GM23338 (cell line): Measurements from ENCODE around the gene GLIPR1. TPM values are rescaled to one million over a fixed set of nuclear protein-coding genes. Genes with fewer than 3 reads are reported as not detected.
A peak's percentile ranks its signal among the peaks of the same experiment; 100 is the strongest.

Source experiments
- ATAC-seq: fragments of 200-7000 bp; cut with Tn5 transposase; 3 replicates; pipeline ENCODE4 v1.9.1; 2020
- DNase-seq: peaks from one replicate; pipeline ENCODE4 v3.0.0-alpha.2; 2015; ENCODE audit warnings: low spot score
- H2AFZ ChIP-seq: fragments of 200-600 bp; sonication (generic); 2 replicates; pipeline ENCODE4 v1.8.0; 2016; ENCODE audit warnings: antibody characterized with exemption, mild to moderate bottlenecking, moderate library complexity
- H3F3A ChIP-seq: fragments of 200-600 bp; sonication (generic); replicated peaks from 2 replicates; pipeline ENCODE4 v1.8.0; 2017; ENCODE audit warnings: antibody characterized with exemption, mixed run types, low read depth
- H3K27ac ChIP-seq: fragments of 200-600 bp; sonication (generic); 2 replicates; pipeline ENCODE4 v1.6.1; 2016; ENCODE audit warnings: low read depth
- H3K27me3 ChIP-seq: fragments of 200-600 bp; sonication (generic); 2 replicates; pipeline ENCODE4 v1.8.0; 2016; ENCODE audit warnings: mild to moderate bottlenecking, mixed run types, moderate library complexity; ENCODE audit not compliant: insufficient read depth
- H3K36me3 ChIP-seq: fragments of 200-600 bp; sonication (generic); 2 replicates; pipeline ENCODE4 v1.8.0; 2016; ENCODE audit warnings: mild to moderate bottlenecking; ENCODE audit not compliant: insufficient read depth
- H3K4me1 ChIP-seq: fragments of 200-600 bp; sonication (generic); 2 replicates; pipeline ENCODE4 v1.8.0; 2016; ENCODE audit warnings: mild to moderate bottlenecking, moderate library complexity; ENCODE audit not compliant: insufficient read depth
- H3K4me2 ChIP-seq: fragments of 200-600 bp; sonication (generic); 2 replicates; pipeline ENCODE4 v1.7.1; 2017; ENCODE audit warnings: mixed run types
- H3K4me3 ChIP-seq: fragments of 200-600 bp; sonication (generic); 2 replicates; pipeline ENCODE4 v1.6.1; 2016; ENCODE audit warnings: mixed run types
- H3K79me2 ChIP-seq: fragments of 200-600 bp; sonication (generic); replicated peaks from 2 replicates; pipeline ENCODE4 v1.8.0; 2017; ENCODE audit warnings: mild to moderate bottlenecking; ENCODE audit not compliant: insufficient read depth
- H3K9me2 ChIP-seq: fragments of 200-600 bp; sonication (generic); 2 replicates; pipeline ENCODE4 v1.8.0; 2017; ENCODE audit not compliant: insufficient read depth
- H4K20me1 ChIP-seq: fragments of 200-600 bp; sonication (generic); replicated peaks from 2 replicates; pipeline ENCODE4 v1.8.0; 2017; ENCODE audit warnings: mild to moderate bottlenecking; ENCODE audit not compliant: insufficient read depth
- H3K27ac Mint-ChIP-seq: 2 replicates; pipeline ENCODE4 v1.8.0; 2020; ENCODE audit warnings: inconsistent platforms, mild to moderate bottlenecking, moderate library complexity, mixed read lengths
- H3K27me3 Mint-ChIP-seq: 3 replicates; pipeline ENCODE4 v1.8.0; 2022; ENCODE audit warnings: low read depth, mild to moderate bottlenecking, moderate library complexity, mixed read lengths, inconsistent platforms; ENCODE audit not compliant: insufficient read depth, poor library complexity
- H3K36me3 Mint-ChIP-seq: 3 replicates; pipeline ENCODE4 v1.8.0; 2021; ENCODE audit warnings: low read depth, mild to moderate bottlenecking, inconsistent platforms, moderate library complexity, mixed read lengths
- H3K4me1 Mint-ChIP-seq: 3 replicates; pipeline ENCODE4 v1.8.0; 2020; ENCODE audit warnings: mild to moderate bottlenecking, inconsistent platforms, mixed read lengths
- H3K4me3 Mint-ChIP-seq: 3 replicates; pipeline ENCODE4 v1.8.0; 2021; ENCODE audit warnings: moderate library complexity, mild to moderate bottlenecking, inconsistent platforms, mixed read lengths
- H3K9me3 Mint-ChIP-seq: 3 replicates; pipeline ENCODE4 v1.8.0; 2020; ENCODE audit warnings: moderate library complexity, mild to moderate bottlenecking, inconsistent platforms, mixed read lengths
- CREB1 ChIP-seq: fragments of 250-450 bp; sonication (Bioruptor Pico); IDR thresholded peaks from 2 replicates; pipeline ENCODE4 v1.5.0; 2020; ENCODE audit warnings: low read depth, mild to moderate bottlenecking, moderate library complexity
- ETS1 ChIP-seq: IDR thresholded peaks from 2 replicates; pipeline ENCODE4 v1.6.1; 2016; ENCODE audit warnings: antibody characterized with exemption
- STAT1 ChIP-seq: IDR thresholded peaks from one replicate; pipeline ENCODE4 v1.6.1; 2016; ENCODE audit warnings: antibody characterized with exemption; ENCODE audit not compliant: unreplicated experiment
- ZNF114 ChIP-seq: fragments of 250-450 bp; sonication (Bioruptor Pico); IDR thresholded peaks from 2 replicates; pipeline ENCODE4 v1.5.0; 2020; ENCODE audit warnings: mild to moderate bottlenecking, moderate library complexity
- ZNF462 ChIP-seq: fragments of 250-450 bp; sonication (Bioruptor Pico); IDR thresholded peaks from 2 replicates; pipeline ENCODE4 v1.5.0; 2020; ENCODE audit warnings: mild to moderate bottlenecking, moderate library complexity
- polyA plus RNA-seq: library from polyadenylated mRNA; unstranded; fragments of >200 nt; fragmentation: Nextera tagmentation; extraction: Ambion mirVana; gene quantifications from 2 replicates; pipeline ENCODE4 v1.2.1, GENCODE V29; 2016
- total RNA-seq: library from RNA; depleted of rRNA; stranded (reverse); fragments of >200 nt; shearing (Covaris generic); gene quantifications from 2 replicates; pipeline ENCODE4 v1.2.3, GENCODE V29; 2014

Gene GLIPR1
- total and polyA plus RNA-seq, 2 experiments from 2014 or later: 0.03 to 6.1 TPM

GRCh38 chr12:75551477-75551876, 70.9 kb downstream of the GLIPR1 start (continued):
- TF ChIP-seq ZNF462 (CRISPR knock-in tag) (no peak), ZNF114 (CRISPR knock-in tag) (no peak), STAT1 (no peak), ETS1 (no peak), CREB1 (CRISPR knock-in tag) (no peak)

- peaks cover 24% of the 10 kb centered on the region; the same call in 2 of the 3 replicates for H3K4me1 Mint-ChIP-seq
- H3F3A ChIP-seq: no peaks in the 10 kb centered on the region
Measured at GRCh38 chr12:75553398-75553797, 72.8 kb downstream of the GLIPR1 start.

More at GRCh38 chr12:75553398-75553797, 72.8 kb downstream of the GLIPR1 start:
- peaks cover 4% of the 10 kb centered on the region for H3K4me1 ChIP-seq
- H3K27me3 Mint-ChIP-seq: no peaks in the 10 kb centered on the region
- no peaks in the 10 kb centered on the region for H3K27me3 ChIP-seq
- H3K79me2 ChIP-seq: no peaks in the 10 kb centered on the region
- DNase-seq: peak; percentile 4
- no peak for ATAC-seq
- H3K4me2 ChIP-seq: peak overlapping the region; percentile 15; the same call in 1 of the 2 replicates
- H3K27ac Mint-ChIP-seq: peak overlapping the region; percentile 54; the same call in 1 of the 2 replicates
- peak overlapping the region; percentile 23; the same call in 1 of the 2 replicates for H2AFZ ChIP-seq
- no peak overlapping the region for H3K4me3 ChIP-seq
- no peaks in the 10 kb centered on the region for H3K36me3 ChIP-seq
- no peak overlapping the region for H3K4me3 Mint-ChIP-seq
- no peaks in the 10 kb centered on the region for H3K9me3 Mint-ChIP-seq
- peak; percentile 37; the same call in 1 of the 2 replicates for TF ChIP-seq ZNF462 (CRISPR knock-in tag)
- TF ChIP-seq CREB1 (CRISPR knock-in tag): no peak
- no peaks in the 10 kb centered on the region for H3K36me3 Mint-ChIP-seq
- H4K20me1 ChIP-seq: no peaks in the 10 kb centered on the region
- no peak overlapping the region for H3K27ac ChIP-seq
- H3K9me2 ChIP-seq: no peaks in the 10 kb centered on the region
